ENCODE results near the gene ENTPD6.

The ENTPD6 gene

DNA sequence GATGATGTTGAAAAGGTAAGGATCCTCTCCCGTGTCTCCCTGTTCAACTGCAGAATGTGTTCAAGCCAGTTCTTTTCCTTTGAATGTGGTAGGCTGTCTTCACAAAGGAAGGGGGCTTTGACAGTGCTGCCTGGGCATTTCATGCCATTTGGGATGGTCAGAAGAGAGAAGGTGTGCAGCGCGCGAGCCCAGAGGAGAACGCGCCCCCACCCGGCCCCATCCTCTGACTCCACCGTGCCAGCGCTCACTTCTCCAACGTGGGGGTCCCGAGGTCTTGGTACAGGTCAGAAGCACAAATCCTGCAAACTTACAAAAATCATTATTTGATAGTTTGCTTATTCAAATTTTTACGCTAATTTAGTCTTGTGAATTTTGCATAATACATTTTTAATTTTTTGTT lies 14.4 kb downstream of the ENTPD6 start:
- DNase-seq: no peak

GRCh38 chr20:25211273-25211672 lies 15.8 kb downstream of the ENTPD6 start:
- no peak for DNase-seq

GRCh38 chr20:25212242-25212641 lies 16.7 kb downstream of the ENTPD6 start:
- DNase-seq: no peak

- DNase-seq: no peak
Observed at GRCh38 chr20:25213566-25214425, 18.3 kb downstream of the ENTPD6 start.

- no peak for DNase-seq
Observed at GRCh38 chr20:25214426-25214790, 18.9 kb downstream of the ENTPD6 start.

GRCh38 chr20:25214819-25215218 lies 19.3 kb downstream of the ENTPD6 start:
- DNase-seq: no peak

- DNase-seq: no peak
Observed at GRCh38 chr20:25215521-25215920, 20.0 kb downstream of the ENTPD6 start.

- no peak for DNase-seq
Observed at GRCh38 chr20:25216199-25216945, 20.9 kb downstream of the ENTPD6 start.

DNA sequence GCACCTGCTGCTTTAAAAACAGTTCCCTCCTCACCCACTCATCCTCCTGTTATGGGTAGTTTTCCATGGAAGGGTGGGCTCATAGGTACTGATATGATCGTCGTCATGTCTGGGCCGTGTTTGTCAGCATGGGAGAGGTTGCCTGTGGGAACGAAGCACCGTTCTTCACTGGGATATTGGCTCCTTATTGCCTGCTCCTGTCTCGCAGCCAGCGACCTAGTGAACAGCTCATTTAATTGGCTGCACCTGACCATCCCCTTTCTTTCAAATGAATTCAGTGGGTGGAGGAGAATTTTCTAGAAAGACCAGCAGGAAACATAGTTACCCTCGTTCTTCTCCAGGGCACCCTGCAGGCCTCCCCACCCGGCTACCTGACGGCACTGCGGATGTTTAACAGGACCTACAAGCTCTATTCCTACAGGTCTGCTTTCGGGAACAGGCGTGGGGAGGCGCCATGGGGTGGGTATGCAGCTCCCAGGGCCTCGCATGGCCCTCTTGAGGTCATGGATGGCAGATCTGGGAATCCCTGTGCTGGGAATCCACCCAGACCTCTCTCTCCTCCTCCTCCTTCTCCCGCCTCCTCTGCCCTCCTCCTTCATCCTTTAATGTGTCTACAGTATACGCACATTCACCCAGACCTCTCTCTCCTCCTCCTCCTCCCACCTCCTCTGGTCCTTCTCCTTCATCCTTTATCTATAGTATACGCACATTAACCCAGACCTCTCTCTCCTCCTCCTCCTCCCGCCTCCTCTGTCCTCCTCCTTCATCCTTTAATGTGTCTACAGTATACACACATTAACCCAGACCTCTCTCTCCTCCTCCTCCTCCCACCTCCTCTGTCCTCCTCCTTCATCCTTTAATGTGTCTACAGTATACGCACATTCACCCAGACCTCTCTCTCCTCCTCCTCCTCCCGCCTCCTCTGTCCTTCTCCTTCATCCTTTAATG lies 21.9 kb downstream of the ENTPD6 start:
- no peak for DNase-seq

DNA sequence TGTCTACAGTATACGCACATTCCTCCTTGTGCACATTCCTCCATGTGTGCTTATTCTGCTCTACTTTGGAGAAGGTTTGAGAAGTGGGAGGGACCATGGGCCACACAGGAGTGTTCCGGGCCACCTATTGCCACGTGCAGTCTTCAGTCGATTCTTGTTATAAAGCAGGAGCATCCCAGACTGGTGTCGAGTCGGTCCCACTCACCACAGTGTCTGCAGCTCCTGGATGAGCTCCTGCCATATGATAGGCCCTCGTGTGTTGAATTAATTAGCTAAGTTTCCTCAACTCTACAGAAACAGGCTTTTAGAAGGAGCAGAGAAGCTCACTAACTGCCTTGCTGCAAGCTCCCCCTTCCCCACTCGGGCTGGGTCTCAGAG lies 22.6 kb downstream of the ENTPD6 start:
- no peak for DNase-seq

DNA sequence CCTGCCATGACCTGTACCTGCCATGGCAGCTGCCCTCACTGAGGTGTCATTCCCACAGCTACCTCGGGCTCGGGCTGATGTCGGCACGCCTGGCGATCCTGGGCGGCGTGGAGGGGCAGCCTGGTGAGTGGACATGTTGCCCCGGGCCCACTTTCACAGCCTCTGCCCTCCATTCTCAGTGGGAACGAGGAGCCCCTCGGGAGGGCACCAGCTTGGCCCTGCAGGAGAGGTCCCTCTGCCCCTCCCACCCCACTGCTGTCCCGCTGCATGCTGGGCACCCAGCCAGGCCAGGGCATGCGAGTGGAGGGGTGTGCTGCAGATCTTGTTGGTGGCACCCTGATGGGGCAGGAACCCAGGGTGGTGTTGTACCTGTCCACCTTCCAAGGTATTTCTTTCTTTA lies 23.0 kb downstream of the ENTPD6 start:
- no peak for DNase-seq

DNA sequence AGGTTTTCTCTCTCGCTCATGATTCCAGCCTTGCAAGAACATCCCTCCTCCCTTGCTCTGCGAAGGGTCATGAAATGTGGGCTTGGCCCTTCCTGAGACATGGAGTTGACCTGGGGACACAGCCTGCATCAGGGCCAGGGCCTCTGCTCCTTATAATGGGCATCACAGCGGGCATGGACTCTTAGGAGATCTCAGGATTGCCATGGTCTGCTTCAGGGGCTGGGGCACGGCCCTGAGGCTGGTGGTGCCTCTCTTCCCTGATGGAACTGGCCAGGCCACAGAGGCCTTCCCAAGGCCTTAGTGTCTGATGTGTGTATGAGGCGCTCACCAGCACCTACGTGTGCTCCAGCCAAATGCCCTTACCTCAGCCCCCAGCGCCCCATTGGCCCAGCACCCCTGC lies 23.9 kb downstream of the ENTPD6 start:
- no peak for DNase-seq

DNA sequence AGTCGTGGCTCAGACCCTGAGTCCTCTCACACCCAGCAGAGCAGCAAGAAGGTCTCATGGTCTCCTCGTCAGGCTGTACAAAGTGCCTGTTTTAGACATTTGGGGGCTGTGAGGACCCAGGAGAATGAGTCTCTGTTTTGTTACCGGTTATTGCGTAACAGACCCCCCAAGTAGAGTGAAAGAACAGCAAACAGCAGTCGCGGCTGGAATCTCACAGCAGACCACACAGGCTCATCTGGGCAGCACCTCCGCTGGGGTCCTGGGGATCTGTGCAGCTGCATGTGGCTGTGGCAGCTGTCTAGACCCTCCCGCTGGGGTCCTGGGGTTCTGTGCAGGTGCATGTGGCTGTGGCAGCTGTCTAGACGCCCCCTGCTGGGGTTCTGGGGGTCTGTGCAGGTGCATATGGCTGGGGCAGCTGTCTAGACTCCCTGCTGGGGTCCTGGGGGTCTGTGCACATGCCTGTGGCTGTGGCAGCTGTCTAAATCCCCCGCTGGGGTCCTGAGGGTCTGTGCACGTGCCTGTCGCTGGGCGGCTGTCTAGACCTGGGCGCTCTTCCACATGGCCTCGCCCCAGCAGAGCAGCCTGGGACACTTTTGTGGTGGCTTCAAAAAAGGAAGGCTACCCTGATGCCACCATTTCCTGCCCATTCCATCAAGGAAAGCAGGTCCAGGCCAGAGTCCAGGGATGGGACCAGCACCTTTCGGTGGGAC lies 24.7 kb downstream of the ENTPD6 start:
- no peak for DNase-seq

DNA sequence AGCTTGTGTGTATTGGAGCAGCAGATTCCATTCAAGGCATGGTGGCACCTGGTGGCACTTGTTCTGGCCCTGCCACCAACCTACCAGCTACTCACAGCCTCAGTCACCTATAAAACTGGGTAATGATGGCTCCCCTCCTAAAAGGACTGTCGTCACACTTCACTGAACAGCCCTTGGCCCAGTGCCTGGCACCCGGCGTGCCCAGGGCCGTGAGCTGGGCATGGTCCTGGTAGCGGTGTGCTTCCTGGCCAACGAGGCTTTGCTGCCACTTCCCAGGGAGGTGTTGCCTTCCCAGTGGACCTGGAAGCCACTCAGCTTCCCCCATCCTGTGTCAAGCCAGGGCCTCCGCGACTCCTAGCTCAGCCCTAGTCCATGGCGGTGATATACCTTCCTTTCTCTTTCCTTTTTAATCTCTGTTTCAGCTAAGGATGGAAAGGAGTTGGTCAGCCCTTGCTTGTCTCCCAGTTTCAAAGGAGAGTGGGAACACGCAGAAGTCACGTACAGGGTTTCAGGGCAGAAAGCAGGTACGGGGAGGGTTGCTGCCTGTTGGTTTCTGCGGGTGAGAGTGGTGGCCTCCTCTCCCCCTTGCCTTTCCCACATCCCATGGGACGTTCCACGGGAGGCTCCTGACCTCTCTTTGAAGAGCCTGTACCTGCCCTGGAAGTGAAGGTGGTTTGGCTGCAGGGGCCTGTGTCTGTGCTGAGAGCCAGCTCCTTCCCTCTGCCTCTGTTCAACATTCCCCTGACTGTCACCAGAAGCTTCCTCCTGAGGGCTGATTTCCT lies 25.5 kb downstream of the ENTPD6 start:
- no peak for DNase-seq

DNA sequence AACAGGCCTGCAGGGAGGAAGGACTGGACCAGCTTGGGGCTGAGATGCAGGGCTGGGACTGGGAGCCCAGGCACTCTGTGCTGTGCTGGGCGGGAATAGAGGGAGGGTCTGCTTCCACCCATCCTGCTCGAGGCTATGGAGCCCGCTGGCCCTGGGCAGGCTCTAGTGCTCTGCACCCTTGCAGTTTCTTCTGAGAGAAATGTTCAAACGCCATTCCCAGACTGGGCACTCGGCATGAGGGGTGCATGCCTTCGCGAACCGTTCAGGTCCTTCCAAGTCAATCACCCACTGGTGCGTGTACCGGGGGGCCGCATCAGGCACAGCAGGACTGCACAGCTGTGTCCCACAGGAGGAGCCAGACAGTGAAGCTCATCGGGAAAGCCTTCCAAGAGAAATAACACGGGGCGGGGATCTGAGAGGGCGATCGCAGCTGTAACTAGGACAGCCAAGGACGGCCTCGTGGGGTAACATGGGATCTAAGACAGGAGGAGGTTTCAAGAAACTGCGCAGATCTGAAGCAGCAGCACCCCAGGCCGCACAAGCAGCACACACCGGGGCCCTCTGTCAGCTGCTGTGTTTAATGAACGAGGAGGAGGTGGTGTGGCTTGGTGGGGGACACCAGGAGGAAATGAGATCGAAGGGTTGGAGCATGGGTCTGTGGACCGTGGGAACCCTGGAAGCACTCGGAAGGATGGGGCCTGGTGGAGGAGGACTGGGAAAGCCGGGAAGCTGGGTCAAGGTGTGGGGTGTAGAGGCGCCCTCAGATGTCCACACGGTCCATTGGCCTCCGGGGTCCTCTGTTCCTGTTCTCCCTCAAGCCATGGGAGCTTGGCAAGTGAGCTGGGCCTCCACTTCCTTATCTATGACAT lies 26.3 kb downstream of the ENTPD6 start:
- no peak for DNase-seq

DNA sequence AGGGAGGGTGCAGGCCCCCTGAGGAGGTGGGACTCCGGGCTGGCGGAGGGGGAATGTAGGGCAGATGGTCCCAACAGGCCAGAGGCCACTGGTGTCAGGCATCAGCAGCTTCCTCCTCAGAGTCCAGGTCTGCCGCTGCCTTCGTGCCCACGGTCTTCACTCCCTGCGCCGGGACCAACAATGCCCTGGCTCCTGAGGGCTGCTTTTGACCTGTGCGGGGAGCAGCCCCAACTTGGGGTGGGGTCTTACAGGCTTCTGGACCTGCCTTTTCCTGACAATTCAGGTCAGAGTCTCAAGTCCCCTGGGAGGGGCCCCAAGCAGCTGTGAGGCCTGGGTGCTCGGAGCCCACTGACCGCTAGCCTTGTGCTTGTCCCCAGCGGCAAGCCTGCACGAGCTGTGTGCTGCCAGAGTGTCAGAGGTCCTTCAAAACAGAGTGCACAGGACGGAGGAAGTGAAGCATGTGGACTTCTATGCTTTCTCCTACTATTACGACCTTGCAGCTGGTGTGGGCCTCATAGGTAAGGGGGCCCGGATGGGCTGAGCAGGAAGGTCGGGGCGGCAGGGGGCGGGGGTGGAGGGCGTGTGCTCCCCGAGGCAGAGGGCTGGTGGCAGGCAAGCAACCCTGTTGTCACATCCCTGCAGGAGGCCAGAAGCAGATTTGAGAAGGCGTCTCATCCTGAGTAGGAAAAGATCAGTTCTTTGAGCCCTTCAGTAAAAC lies 27.1 kb downstream of the ENTPD6 start:
- no peak for DNase-seq

- DNase-seq: no peak
Observed at GRCh38 chr20:25223179-25223661, 27.7 kb downstream of the ENTPD6 start.

GRCh38 chr20:25223765-25224720 lies 28.5 kb downstream of the ENTPD6 start:
- DNase-seq: no peak

- DNase-seq: no peak
Observed at GRCh38 chr20:25224941-25225340, 29.4 kb downstream of the ENTPD6 start.
